Astrocyte of the spinal cord (primary cell): Measurements from ENCODE around the gene RND1.
A peak's percentile ranks its signal among the peaks of the same experiment; 100 is the strongest.
"Not testable (repeated sequence)": the region's sequence is repeated elsewhere in the genome, so short reads cannot be mapped to it uniquely, and the experiment has no call there.

Source experiments
- DNase-seq: peaks from one replicate; pipeline ENCODE4 v3.0.0; 2011; ENCODE audit warnings: low read depth, low spot score
- H3K4me3 ChIP-seq: 2 replicates; pipeline ENCODE4 v1.5.1; 2011; ENCODE audit warnings: low read depth, mild to moderate bottlenecking, low read length, moderate library complexity
- in situ Hi-C: cut with HindIII; loops from 2 replicates; pipeline ENCODE4 v1.10.0; 2017; ENCODE audit warnings: low sequenced_read_pairs
- TF ChIP-seq, protein P1 (sequence below): IDR thresholded peaks from 2 replicates; pipeline ENCODE4 v1.5.1; 2012; ENCODE audit warnings: low read depth, mild to moderate bottlenecking, low read length, inconsistent platforms

RND1 gene

GRCh38 chr12:48882315-48882687, 16.6 kb upstream of the RND1 start:
- TF ChIP-seq, protein P1, sequence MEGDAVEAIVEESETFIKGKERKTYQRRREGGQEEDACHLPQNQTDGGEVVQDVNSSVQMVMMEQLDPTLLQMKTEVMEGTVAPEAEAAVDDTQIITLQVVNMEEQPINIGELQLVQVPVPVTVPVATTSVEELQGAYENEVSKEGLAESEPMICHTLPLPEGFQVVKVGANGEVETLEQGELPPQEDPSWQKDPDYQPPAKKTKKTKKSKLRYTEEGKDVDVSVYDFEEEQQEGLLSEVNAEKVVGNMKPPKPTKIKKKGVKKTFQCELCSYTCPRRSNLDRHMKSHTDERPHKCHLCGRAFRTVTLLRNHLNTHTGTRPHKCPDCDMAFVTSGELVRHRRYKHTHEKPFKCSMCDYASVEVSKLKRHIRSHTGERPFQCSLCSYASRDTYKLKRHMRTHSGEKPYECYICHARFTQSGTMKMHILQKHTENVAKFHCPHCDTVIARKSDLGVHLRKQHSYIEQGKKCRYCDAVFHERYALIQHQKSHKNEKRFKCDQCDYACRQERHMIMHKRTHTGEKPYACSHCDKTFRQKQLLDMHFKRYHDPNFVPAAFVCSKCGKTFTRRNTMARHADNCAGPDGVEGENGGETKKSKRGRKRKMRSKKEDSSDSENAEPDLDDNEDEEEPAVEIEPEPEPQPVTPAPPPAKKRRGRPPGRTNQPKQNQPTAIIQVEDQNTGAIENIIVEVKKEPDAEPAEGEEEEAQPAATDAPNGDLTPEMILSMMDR = no peak
- DNase-seq = peak; percentile 12
- in situ Hi-C loops = no loop called here
- no peak overlapping the region for H3K4me3 ChIP-seq

- no peak overlapping the region for H3K4me3 ChIP-seq
- no peak for DNase-seq
- in situ Hi-C loops = no loop called here
- TF ChIP-seq, protein P1 = no peak
Observed at GRCh38 chr12:48881686-48882314, 16.1 kb upstream of the RND1 start.

- in situ Hi-C loops = no loop called here
- TF ChIP-seq, protein P1 = no peak
- DNase-seq = no peak
- H3K4me3 ChIP-seq = no peak overlapping the region
Observed at GRCh38 chr12:48880647-48881046, 15.0 kb upstream of the RND1 start.

GRCh38 chr12:48878548-48878947, 12.9 kb upstream of the RND1 start:
- no peak for DNase-seq
- H3K4me3 ChIP-seq = no peak overlapping the region
- TF ChIP-seq, protein P1 = no peak
- in situ Hi-C loops = no loop called here

DNA sequence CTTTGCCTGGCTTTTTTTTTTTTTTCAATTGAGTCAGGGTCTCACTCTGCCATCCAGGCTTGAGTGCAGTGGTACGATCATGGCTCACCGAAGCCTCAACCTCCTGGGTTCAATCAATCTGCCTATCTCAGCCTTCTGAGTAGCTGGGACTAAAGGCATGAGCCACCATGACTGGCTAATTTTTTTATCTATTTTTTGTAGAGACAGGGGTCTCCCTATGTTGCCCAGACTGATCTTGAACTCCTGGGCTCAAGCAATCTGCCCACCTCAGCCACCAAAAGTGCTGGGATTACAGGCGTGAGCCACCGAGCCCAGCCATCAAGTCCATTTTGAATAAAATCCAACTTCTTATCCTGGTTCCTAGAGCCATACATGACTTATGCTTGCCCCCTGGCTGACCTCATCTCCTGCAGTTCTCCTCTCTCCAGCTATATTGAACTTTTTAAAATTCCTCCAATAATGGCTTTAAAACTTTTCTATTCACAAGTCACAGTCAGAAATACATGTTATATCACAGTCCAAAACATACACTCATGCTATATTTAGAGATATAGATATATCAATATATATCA, 10.4 kb upstream of the RND1 start:
- no peak for DNase-seq
- in situ Hi-C loops = no loop called here

GRCh38 chr12:48873534-48873933, 7.9 kb upstream of the RND1 start:
- DNase-seq, H3K4me3 ChIP-seq, in situ Hi-C loops: not testable (repeated sequence)

More for the DNA sequence above, 10.4 kb upstream of the RND1 start:
- H3K4me3 ChIP-seq = no peak overlapping the region
- TF ChIP-seq, protein P1 = no peak

- no peak overlapping the region for H3K4me3 ChIP-seq
- TF ChIP-seq, protein P1 = no peak
- in situ Hi-C loops = no loop called here
- no peak for DNase-seq
Observed at GRCh38 chr12:48873096-48873495, 7.4 kb upstream of the RND1 start.
